Spleen (tissue), 11 donors: ENCODE data around the gene TMBIM1. TPM values are rescaled to one million over a fixed set of nuclear protein-coding genes. Genes with fewer than 3 reads are reported as not detected.

Experiments
- DNase-seq: peaks from one replicate; pipeline ENCODE4 v3.0.0-alpha.2; 2020
- H3K27ac ChIP-seq, 8 donors: fragments of 200-600 bp; sonication (generic) in 7 of 8; 1 replicate in 4 of 8; 2 replicates in 4 of 8; pipeline versions ENCODE4 v1.5.0 to v1.8.0; 2016 to 2021; ENCODE audit warnings: inconsistent platforms in 4 of 8, mild to moderate bottlenecking in 4 of 8, moderate library complexity in 1 of 8
- H3K27me3 ChIP-seq, 7 donors: fragments of 200-600 bp; sonication (generic) in 6 of 7; replicated peaks in 1 of 7; 1 replicate in 4 of 7; 2 replicates in 3 of 7; pipeline versions ENCODE4 v1.5.0 to v1.8.0; 2016 to 2021; ENCODE audit warnings: inconsistent platforms in 3 of 7, mild to moderate bottlenecking in 1 of 7
- H3K36me3 ChIP-seq, 6 donors: fragments of 200-600 bp; sonication (generic) in 5 of 6; 1 replicate in 4 of 6; 2 replicates in 2 of 6; pipeline versions ENCODE4 v1.5.0 to v1.8.0; 2016 to 2021; ENCODE audit warnings: inconsistent platforms in 2 of 6
- H3K4me1 ChIP-seq, 6 donors: fragments of 200-600 bp; sonication (generic) in 5 of 6; 1 replicate in 3 of 6; 2 replicates in 3 of 6; pipeline versions ENCODE4 v1.5.0 to v1.8.0; 2016 to 2021; ENCODE audit warnings: inconsistent platforms in 3 of 6
- H3K4me3 ChIP-seq, 8 donors: fragments of 200-600 bp; sonication (generic) in 7 of 8; 1 replicate in 4 of 8; 2 replicates in 4 of 8; pipeline versions ENCODE4 v1.5.0 to v1.8.0; 2016 to 2021; ENCODE audit warnings: inconsistent platforms in 4 of 8, mild to moderate bottlenecking in 4 of 8, moderate library complexity in 2 of 8
- H3K9me3 ChIP-seq, 8 donors: fragments of 200-600 bp; sonication (generic) in 7 of 8; 1 replicate in 4 of 8; 2 replicates in 4 of 8; pipeline versions ENCODE4 v1.5.0 to v1.8.0; 2016 to 2021; ENCODE audit warnings: inconsistent platforms in 4 of 8
- CTCF ChIP-seq, 11 experiments: fragments of 200-600 bp in 7 of 11; fragments of 450-650 bp in 4 of 11; sonication (generic) in 4 of 11; IDR thresholded peaks in 8 of 11; conservative IDR thresholded peaks in 3 of 11; 1 replicate in 7 of 11; 2 replicates in 4 of 11; pipeline versions ENCODE4 v1.4.0 to v1.8.0; 2016 to 2021; ENCODE audit warnings: antibody characterized with exemption in 11 of 11, inconsistent platforms in 4 of 11, mild to moderate bottlenecking in 1 of 11
- POLR2A ChIP-seq, 3 donors: fragments of 450-650 bp; IDR thresholded peaks; one replicate each; pipeline ENCODE4 v1.5.1; 2017; ENCODE audit warnings: antibody characterized with exemption in 3 of 3, mild to moderate bottlenecking in 1 of 3
- POLR2AphosphoS5 ChIP-seq, 3 donors: sonication (generic); formaldehyde crosslinking; IDR thresholded peaks; one replicate each; pipeline ENCODE4 v1.5.1; 2017; ENCODE audit warnings: antibody characterized with exemption in 3 of 3
- WGBS, 5 donors: extraction: QIAGEN DNeasy Blood & Tissue Kit in 3 of 5; methylation state at CpG; one replicate each; pipeline versions ENCODE4 v1.1.5 to v1.1.7; 2013 to 2018; 5-methylcytosine and 5-hydroxymethylcytosine counted together
- intact Hi-C: fragments of 100-400 bp; cut with DNase I; formaldehyde crosslinking; loops from one replicate; pipeline ENCODE4 v1.15.0; 2023; ENCODE audit warnings: low total_unique reads
- polyA plus RNA-seq, 3 donors: library from polyadenylated mRNA; stranded (reverse); fragments of 200-250 nt; gene quantifications; one replicate each; pipeline ENCODE4 v1.2.1, GENCODE V29; 2013
- total RNA-seq, 7 donors: library from RNA; depleted of rRNA in 3 of 7; stranded (reverse); fragments of >200 nt in 3 of 7; fragmentation: NEBNext Ultra II Directional in 4 of 7; extraction: Animal tissue kit (Norgen Biotek cat#: 25700) in 4 of 7; gene quantifications; one replicate each; pipeline versions ENCODE4 v1.1.0 to v1.2.1, GENCODE V29; 2016 to 2021
- donor health status: healthy with polysubstance abuse.
- donor health status: DM: no; HTN: no; CAD: no; lungs with moderate emphysema.
- donor health status: DM: no; HTN: no; CAD: no.
- donor health status: Bipolar disorder and iron deficiency.
- donor health status: healthy.
- donor health status: DM: no; HTN: no; CAD: no.
- donor health status: DM: yes; HTN: yes; CAD: no.

Gene TMBIM1
- total and polyA plus RNA-seq, 10 donors = 17.2 to 121 (median 85.2) TPM

- Histone ChIP-seq H3K27ac (no peak overlapping the region), H3K4me3 (no peak overlapping the region)
- intact Hi-C loops = loop anchor here (10.0 kb wide), 1 partner anchor 98 kb away; the partner anchor contains the start of gene CTDSP1
Measured at GRCh38 chr2:218296847-218297246, 4.5 kb upstream of the TMBIM1 start.

GRCh38 chr2:218296200-218296599 is 3.9 kb upstream of the TMBIM1 start:
- 84 to 90% (median 87%) methylated on average over 1 of the region's 1 CpG for WGBS, 5 donors
- Histone ChIP-seq H3K27me3 (no peaks in the 10 kb centered on the region), H3K9me3 (no peaks in the 10 kb centered on the region), H3K36me3 (no peaks in the 10 kb centered on the region), H3K27ac (no peak overlapping the region), H3K4me3 (no peak overlapping the region), H3K4me1 (peaks cover 10 to 44% (median 29%) of the 10 kb centered on the region in 6 donors)
- intact Hi-C loops = loop anchor here (10.0 kb wide), 1 partner anchor 99 kb away; the partner anchor contains the start of gene CTDSP1
- TF ChIP-seq CTCF (IDR thresholded peaks at IDR 0.05 in 8 of 11, conservative IDR thresholded peaks at IDR 0.05 in 3 of 11) (no peak), POLR2A (IDR thresholded peaks at IDR 0.05) (no peak), POLR2AphosphoS5 (IDR thresholded peaks at IDR 0.05) (no peak)
- no peak for DNase-seq

More at GRCh38 chr2:218296847-218297246, 4.5 kb upstream of the TMBIM1 start:
- no peaks in the 10 kb centered on the region for H3K9me3 ChIP-seq
- 78 to 93% (median 90%) methylated on average over 7 of the region's 7 CpGs for WGBS, 5 donors
- peaks cover 7 to 43% (median 27%) of the 10 kb centered on the region in 6 donors for H3K4me1 ChIP-seq
- H3K27me3 ChIP-seq = no peaks in the 10 kb centered on the region
- no peak for DNase-seq
- TF ChIP-seq CTCF (IDR thresholded peaks at IDR 0.05 in 8 of 11, conservative IDR thresholded peaks at IDR 0.05 in 3 of 11) = no peak
- no peak for TF ChIP-seq POLR2A (IDR thresholded peaks at IDR 0.05)
- no peak for TF ChIP-seq POLR2AphosphoS5 (IDR thresholded peaks at IDR 0.05)
- H3K36me3 ChIP-seq = no peaks in the 10 kb centered on the region

GRCh38 chr2:218295029-218295428 is 2.7 kb upstream of the TMBIM1 start:
- peak overlapping the region in 2 of 8 donors; percentile 10 to 96 for H3K27ac ChIP-seq
- no peak for DNase-seq
- TF ChIP-seq POLR2AphosphoS5 (IDR thresholded peaks at IDR 0.05) = no peak
- no peak for TF ChIP-seq POLR2A (IDR thresholded peaks at IDR 0.05)
- no peak for TF ChIP-seq CTCF (IDR thresholded peaks at IDR 0.05 in 8 of 11, conservative IDR thresholded peaks at IDR 0.05 in 3 of 11)
- no peak overlapping the region for H3K4me3 ChIP-seq
- H3K9me3 ChIP-seq = no peaks in the 10 kb centered on the region
- no peaks in the 10 kb centered on the region for H3K27me3 ChIP-seq
- intact Hi-C loops = loop anchor here (10.0 kb wide), 1 partner anchor 100 kb away; the partner anchor contains the start of gene CTDSP1
- peaks cover 21 to 51% (median 38%) of the 10 kb centered on the region in 6 donors for H3K4me1 ChIP-seq
- no peaks in the 10 kb centered on the region for H3K36me3 ChIP-seq
- WGBS, 5 donors = 74 to 84% (median 79%) methylated on average over 7 of the region's 7 CpGs

GRCh38 chr2:218294430-218295022 is 2.2 kb upstream of the TMBIM1 start:
- no peak for TF ChIP-seq CTCF (IDR thresholded peaks at IDR 0.05 in 8 of 11, conservative IDR thresholded peaks at IDR 0.05 in 3 of 11)
- TF ChIP-seq POLR2A (IDR thresholded peaks at IDR 0.05) = no peak
- TF ChIP-seq POLR2AphosphoS5 (IDR thresholded peaks at IDR 0.05) = no peak
- H3K9me3 ChIP-seq = no peaks in the 10 kb centered on the region
- H3K27me3 ChIP-seq = no peaks in the 10 kb centered on the region
- intact Hi-C loops = loop anchor here (10.0 kb wide), 1 partner anchor 100 kb away; the partner anchor contains the start of gene CTDSP1
- H3K4me3 ChIP-seq = no peak overlapping the region
- no peaks in the 10 kb centered on the region for H3K36me3 ChIP-seq
- DNase-seq = no peak
- 69 to 92% (median 77%) methylated on average over 5 of the region's 5 CpGs for WGBS, 5 donors
- peak overlapping the region in 4 of 8 donors; percentile 10 to 96 (median 54) for H3K27ac ChIP-seq
- H3K4me1 ChIP-seq = peaks cover 26 to 56% (median 43%) of the 10 kb centered on the region in 6 donors
